HepG2 (cell line): ENCODE results near the gene NDST1. TPM values are rescaled to one million over a fixed set of nuclear protein-coding genes. Genes with fewer than 3 reads are reported as not detected.

Experiments used
- GFI1 ChIP-seq: sonication (generic); formaldehyde crosslinking; IDR thresholded peaks from 2 replicates; pipeline ENCODE4 v1.5.0; 2020; ENCODE audit warnings: missing genetic modification reagents, mild to moderate bottlenecking, borderline replicate concordance
- HOXA5 ChIP-seq: sonication (generic); formaldehyde crosslinking; IDR thresholded peaks from 2 replicates; pipeline ENCODE4 v1.4.0; 2020; ENCODE audit warnings: missing genetic modification reagents
- JUNB ChIP-seq: sonication (generic); formaldehyde crosslinking; IDR thresholded peaks from 2 replicates; pipeline ENCODE4 v1.8.0; 2022; ENCODE audit warnings: missing genetic modification reagents, mild to moderate bottlenecking, borderline replicate concordance
- KMT2B ChIP-seq: IDR thresholded peaks from 2 replicates; pipeline ENCODE4 v1.6.1; 2016; ENCODE audit warnings: missing genetic modification reagents, missing compliant biosample characterization
- MAFG ChIP-seq: sonication (generic); formaldehyde crosslinking; IDR thresholded peaks from 2 replicates; pipeline ENCODE4 v1.5.1; 2020; ENCODE audit warnings: mild to moderate bottlenecking, missing genetic modification reagents
- NR2F6 ChIP-seq, 2 experiments: IDR thresholded peaks; 2 replicates each; pipeline ENCODE4 v1.6.1; 2016; ENCODE audit warnings: antibody characterized with exemption in 1 of 2, mild to moderate bottlenecking in 1 of 2
- POLR2AphosphoS2 ChIP-seq: IDR thresholded peaks from 2 replicates; pipeline ENCODE4 v1.6.1; 2011; ENCODE audit warnings: low read depth, low read length, improper control_type of control experiment
- ZNF432 ChIP-seq: sonication (generic); formaldehyde crosslinking; IDR thresholded peaks from 2 replicates; pipeline ENCODE4 v1.5.0; 2020; ENCODE audit warnings: missing genetic modification reagents, mild to moderate bottlenecking, borderline replicate concordance
- ZNF619 ChIP-seq: sonication (generic); formaldehyde crosslinking; IDR thresholded peaks from 2 replicates; pipeline ENCODE4 v1.4.0; 2020; ENCODE audit warnings: mild to moderate bottlenecking, missing genetic modification reagents
- ZNF670 ChIP-seq: sonication (generic); formaldehyde crosslinking; IDR thresholded peaks from 2 replicates; pipeline ENCODE4 v1.8.0; 2022; ENCODE audit warnings: mild to moderate bottlenecking, missing genetic modification reagents, borderline replicate concordance
- ZNF737 ChIP-seq: sonication (generic); formaldehyde crosslinking; IDR thresholded peaks from 2 replicates; pipeline ENCODE4 v1.5.0; 2020; ENCODE audit warnings: missing genetic modification reagents, mild to moderate bottlenecking, borderline replicate concordance
- polyA plus RNA-seq, 8 experiments: library from polyadenylated mRNA; depleted of rRNA in 3 of 8; stranded (reverse) in 7 of 8; unstranded in 1 of 8; fragments of >200 nt; fragmentation: Illumina TruSeq in 4 of 8; extraction: Trizol in 4 of 8; gene quantifications; 2 replicates each; pipeline versions ENCODE4 v1.2.1 to v1.2.3, GENCODE V29; 2011 to 2016; ENCODE audit warnings: low read depth in 4 of 8, missing spikeins in 1 of 8, mixed read lengths in 1 of 8; ENCODE audit not compliant: insufficient read depth in 1 of 8
- total RNA-seq, 5 experiments: library from RNA; depleted of rRNA; stranded (reverse); fragments of >200 nt; fragmentation: Illumina TruSeq; extraction: Trizol; gene quantifications; 2 replicates each; pipeline ENCODE4 v1.2.3, GENCODE V29; 2016; ENCODE audit warnings: low read depth in 1 of 5
- TF ChIP-seq, protein P1 (sequence below): sonication (generic); formaldehyde crosslinking; IDR thresholded peaks from 2 replicates; pipeline ENCODE4 v1.4.0; 2020; ENCODE audit warnings: missing genetic modification reagents
- TF ChIP-seq, protein P2 (sequence below): sonication (generic); formaldehyde crosslinking; IDR thresholded peaks from 2 replicates; pipeline ENCODE4 v1.5.0; 2020; ENCODE audit warnings: mild to moderate bottlenecking, missing genetic modification reagents, borderline replicate concordance
- TF ChIP-seq, protein P3 (sequence below): sonication (generic); formaldehyde crosslinking; IDR thresholded peaks from 2 replicates; pipeline ENCODE4 v1.4.0; 2020; ENCODE audit warnings: mild to moderate bottlenecking, missing genetic modification reagents

NDST1 gene
- total and polyA plus RNA-seq, 2 of the 13 experiments (the other 11 are each of a cell fraction or from before 2014, with no cell fraction given), result 23.8 to 26.2 TPM

DNA sequence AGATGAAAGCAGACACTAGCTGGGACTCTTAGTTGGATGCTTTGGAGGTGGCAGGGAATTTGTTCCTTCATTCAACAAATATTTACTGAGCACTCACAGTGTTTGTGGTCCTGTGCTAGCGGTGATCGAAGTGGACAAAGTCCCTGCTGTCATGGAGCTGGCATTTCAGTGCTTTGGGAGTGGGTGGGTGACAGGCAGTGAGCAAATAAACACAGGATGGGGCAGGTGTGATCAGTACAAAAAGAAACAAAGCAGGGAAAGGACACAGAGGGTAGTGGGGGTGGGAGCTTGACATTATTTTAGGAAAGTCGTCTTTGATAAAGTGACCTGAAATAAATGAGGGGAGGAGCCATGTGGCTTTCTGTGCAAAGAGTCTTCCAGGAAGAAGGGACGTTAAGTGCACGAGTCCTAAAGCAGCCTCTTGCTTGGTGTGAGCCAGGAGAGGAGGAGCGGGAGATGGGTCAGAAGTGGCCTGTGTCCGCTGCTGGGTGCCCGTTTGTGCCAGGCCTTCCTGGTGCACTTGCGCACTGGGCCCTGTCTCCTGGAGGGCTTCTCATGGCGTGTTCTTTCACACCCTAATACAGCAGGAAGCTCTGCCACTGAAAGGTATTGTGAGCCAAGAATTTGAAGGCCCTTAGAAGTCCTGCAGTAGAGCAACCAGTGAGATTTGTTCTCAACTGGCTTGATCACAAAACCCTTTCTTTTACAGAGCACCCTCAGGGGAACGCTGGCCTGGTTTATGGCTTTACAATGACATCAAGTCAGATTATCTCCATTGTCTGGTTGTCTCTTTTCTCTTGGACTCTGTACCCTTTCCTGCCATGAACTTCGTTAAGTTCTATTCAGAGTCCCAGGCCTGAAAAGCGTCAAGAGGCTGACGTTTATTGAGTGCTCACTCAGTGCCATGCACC, 14.8 kb downstream of the NDST1 start (continued):
- TF ChIP-seq HOXA5 (CRISPR knock-in tag) (no peak; the same call in 1 of the 2 replicates), GFI1 (CRISPR knock-in tag) (peak; percentile 85), ZNF670 (CRISPR knock-in tag) (peak; percentile 79; the same call in 1 of the 2 replicates), ZNF619 (CRISPR knock-in tag) (peak; percentile 71; the same call in 1 of the 2 replicates), ZNF737 (CRISPR knock-in tag) (no peak), POLR2AphosphoS2 (no peak), KMT2B (CRISPR knock-in tag) (0 out of 2 replicates have a peak, but pooled peaks have one; percentile 24), ZNF432 (CRISPR knock-in tag) (no peak), NR2F6 (IDR thresholded peaks at IDR 0.05) (peak; percentile 90), NR2F6 (CRISPR knock-in tag; IDR thresholded peaks at IDR 0.05) (peak; percentile 94), JUNB (peak; percentile 88), MAFG (CRISPR knock-in tag) (no peak)
- TF ChIP-seq, protein P1, sequence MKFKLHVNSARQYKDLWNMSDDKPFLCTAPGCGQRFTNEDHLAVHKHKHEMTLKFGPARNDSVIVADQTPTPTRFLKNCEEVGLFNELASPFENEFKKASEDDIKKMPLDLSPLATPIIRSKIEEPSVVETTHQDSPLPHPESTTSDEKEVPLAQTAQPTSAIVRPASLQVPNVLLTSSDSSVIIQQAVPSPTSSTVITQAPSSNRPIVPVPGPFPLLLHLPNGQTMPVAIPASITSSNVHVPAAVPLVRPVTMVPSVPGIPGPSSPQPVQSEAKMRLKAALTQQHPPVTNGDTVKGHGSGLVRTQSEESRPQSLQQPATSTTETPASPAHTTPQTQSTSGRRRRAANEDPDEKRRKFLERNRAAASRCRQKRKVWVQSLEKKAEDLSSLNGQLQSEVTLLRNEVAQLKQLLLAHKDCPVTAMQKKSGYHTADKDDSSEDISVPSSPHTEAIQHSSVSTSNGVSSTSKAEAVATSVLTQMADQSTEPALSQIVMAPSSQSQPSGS (CRISPR knock-in tag), result peak; percentile 94
- TF ChIP-seq, protein P2, sequence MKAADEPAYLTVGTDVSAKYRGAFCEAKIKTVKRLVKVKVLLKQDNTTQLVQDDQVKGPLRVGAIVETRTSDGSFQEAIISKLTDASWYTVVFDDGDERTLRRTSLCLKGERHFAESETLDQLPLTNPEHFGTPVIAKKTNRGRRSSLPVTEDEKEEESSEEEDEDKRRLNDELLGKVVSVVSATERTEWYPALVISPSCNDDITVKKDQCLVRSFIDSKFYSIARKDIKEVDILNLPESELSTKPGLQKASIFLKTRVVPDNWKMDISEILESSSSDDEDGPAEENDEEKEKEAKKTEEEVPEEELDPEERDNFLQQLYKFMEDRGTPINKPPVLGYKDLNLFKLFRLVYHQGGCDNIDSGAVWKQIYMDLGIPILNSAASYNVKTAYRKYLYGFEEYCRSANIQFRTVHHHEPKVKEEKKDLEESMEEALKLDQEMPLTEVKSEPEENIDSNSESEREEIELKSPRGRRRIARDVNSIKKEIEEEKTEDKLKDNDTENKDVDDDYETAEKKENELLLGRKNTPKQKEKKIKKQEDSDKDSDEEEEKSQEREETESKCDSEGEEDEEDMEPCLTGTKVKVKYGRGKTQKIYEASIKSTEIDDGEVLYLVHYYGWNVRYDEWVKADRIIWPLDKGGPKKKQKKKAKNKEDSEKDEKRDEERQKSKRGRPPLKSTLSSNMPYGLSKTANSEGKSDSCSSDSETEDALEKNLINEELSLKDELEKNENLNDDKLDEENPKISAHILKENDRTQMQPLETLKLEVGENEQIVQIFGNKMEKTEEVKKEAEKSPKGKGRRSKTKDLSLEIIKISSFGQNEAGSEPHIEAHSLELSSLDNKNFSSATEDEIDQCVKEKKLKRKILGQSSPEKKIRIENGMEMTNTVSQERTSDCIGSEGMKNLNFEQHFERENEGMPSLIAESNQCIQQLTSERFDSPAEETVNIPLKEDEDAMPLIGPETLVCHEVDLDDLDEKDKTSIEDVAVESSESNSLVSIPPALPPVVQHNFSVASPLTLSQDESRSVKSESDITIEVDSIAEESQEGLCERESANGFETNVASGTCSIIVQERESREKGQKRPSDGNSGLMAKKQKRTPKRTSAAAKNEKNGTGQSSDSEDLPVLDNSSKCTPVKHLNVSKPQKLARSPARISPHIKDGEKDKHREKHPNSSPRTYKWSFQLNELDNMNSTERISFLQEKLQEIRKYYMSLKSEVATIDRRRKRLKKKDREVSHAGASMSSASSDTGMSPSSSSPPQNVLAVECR (CRISPR knock-in tag), result peak; percentile 86; the same call in 1 of the 2 replicates
- TF ChIP-seq, protein P3, sequence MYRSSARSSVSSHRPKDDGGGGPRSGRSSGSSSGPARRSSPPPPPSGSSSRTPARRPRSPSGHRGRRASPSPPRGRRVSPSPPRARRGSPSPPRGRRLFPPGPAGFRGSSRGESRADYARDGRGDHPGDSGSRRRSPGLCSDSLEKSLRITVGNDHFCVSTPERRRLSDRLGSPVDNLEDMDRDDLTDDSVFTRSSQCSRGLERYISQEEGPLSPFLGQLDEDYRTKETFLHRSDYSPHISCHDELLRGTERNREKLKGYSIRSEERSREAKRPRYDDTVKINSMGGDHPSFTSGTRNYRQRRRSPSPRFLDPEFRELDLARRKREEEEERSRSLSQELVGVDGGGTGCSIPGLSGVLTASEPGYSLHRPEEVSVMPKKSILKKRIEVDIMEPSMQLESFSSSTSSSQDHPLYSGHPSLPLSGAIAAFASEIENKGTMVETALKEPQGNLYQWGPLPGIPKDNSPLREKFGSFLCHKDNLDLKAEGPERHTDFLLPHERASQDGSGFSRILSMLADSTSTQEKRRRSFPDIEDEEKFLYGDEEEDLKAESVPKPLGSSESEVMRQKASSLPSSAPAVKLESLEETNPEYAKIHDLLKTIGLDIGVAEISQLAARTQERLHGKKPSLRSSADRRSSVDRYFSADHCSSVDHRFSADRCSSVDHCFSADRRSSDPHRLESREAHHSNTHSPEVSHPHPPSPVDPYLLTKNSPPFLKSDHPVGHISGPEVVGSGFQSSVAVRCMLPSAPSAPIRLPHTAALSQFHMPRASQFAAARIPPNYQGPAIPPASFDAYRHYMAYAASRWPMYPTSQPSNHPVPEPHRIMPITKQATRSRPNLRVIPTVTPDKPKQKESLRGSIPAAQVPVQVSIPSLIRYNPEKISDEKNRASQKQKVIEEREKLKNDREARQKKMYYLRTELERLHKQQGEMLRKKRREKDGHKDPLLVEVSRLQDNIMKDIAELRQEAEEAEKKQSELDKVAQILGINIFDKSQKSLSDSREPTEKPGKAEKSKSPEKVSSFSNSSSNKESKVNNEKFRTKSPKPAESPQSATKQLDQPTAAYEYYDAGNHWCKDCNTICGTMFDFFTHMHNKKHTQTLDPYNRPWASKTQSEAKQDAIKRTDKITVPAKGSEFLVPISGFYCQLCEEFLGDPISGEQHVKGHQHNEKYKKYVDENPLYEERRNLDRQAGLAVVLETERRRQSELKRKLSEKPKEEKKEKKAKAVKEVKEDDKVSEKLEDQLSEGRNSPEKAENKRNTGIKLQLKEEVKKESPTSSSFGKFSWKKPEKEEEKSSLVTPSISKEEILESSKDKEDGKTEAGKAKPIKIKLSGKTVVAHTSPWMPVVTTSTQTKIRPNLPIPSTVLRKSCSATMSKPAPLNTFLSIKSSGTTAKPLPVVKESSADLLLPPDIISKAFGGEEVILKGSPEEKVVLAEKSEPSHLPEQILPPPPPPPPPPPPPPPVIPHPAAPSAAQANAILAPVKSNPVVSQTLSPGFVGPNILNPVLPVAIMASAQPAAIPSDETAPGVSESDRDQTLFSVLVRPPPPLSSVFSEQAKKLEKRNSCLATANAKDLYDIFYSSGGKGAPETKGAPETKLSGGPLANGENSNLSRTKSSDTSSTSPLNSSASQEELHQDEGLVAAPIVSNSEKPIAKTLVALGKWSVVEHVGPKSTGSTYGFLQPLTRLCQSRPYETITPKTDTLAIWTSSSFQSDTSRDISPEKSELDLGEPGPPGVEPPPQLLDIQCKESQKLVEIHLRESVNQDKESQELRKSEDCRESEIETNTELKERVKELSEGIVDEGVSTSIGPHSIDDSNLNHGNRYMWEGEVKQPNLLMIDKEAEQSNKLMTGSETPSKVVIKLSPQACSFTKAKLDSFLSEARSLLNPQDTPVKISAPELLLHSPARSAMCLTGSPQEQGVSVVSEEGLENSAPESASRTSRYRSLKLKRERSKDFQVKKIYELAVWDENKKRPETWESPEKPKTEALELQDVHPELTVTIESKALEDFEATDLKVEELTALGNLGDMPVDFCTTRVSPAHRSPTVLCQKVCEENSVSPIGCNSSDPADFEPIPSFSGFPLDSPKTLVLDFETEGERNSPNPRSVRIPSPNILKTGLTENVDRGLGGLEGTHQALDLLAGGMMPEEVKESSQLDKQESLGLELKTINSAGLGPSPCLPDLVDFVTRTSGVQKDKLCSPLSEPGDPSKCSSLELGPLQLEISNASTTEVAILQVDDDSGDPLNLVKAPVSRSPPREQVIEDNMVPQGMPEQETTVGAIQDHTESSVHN, result 0 out of 2 replicates have a peak, but pooled peaks have one; percentile 56
